K562 (cell line): ENCODE measurements around the gene DCTN2.

ENCODE experiments used
- FOXM1 ChIP-seq, 2 experiments: fragments of 450-650 bp in 1 of 2; sonication (generic) in 1 of 2; formaldehyde crosslinking in 1 of 2; IDR thresholded peaks; 2 replicates each; pipeline versions ENCODE4 v1.6.1 to v1.9.0; 2017 to 2022; ENCODE audit warnings: low read depth in 2 of 2, mild to moderate bottlenecking in 2 of 2, missing genetic modification reagents in 1 of 2, moderate library complexity in 1 of 2
- RBM34 ChIP-seq: fragments of 200-400 bp; formaldehyde crosslinking; IDR thresholded peaks from 2 replicates; pipeline ENCODE4 v1.6.1; 2018; ENCODE audit warnings: low read length, borderline replicate concordance; ENCODE audit not compliant: insufficient read depth
- SMAD1 ChIP-seq: fragments of 150-350 bp; IDR thresholded peaks from 2 replicates; pipeline ENCODE4 v1.6.1; 2014; ENCODE audit warnings: low read length, low read depth; ENCODE audit not compliant: partially characterized antibody

- TF ChIP-seq SMAD1 (no peak), RBM34 (no peak), FOXM1 (IDR thresholded peaks at IDR 0.05; ENCODE audit: low read depth) (no peak), FOXM1 (CRISPR knock-in tag; IDR thresholded peaks at IDR 0.05; ENCODE audit: low read depth) (no peak)
Observed at GRCh38 chr12:57558864-57559263, 11.9 kb upstream of the DCTN2 start.
